Measurements from ENCODE around the gene KDM2B. TPM values are rescaled to one million over a fixed set of nuclear protein-coding genes. Genes with fewer than 3 reads are reported as not detected.
A peak's percentile ranks its signal among the peaks of the same experiment; 100 is the strongest.

KDM2B gene
- polyA plus RNA-seq, 3 donors: 9.7 to 68.1 (median 9.7) TPM

DNA sequence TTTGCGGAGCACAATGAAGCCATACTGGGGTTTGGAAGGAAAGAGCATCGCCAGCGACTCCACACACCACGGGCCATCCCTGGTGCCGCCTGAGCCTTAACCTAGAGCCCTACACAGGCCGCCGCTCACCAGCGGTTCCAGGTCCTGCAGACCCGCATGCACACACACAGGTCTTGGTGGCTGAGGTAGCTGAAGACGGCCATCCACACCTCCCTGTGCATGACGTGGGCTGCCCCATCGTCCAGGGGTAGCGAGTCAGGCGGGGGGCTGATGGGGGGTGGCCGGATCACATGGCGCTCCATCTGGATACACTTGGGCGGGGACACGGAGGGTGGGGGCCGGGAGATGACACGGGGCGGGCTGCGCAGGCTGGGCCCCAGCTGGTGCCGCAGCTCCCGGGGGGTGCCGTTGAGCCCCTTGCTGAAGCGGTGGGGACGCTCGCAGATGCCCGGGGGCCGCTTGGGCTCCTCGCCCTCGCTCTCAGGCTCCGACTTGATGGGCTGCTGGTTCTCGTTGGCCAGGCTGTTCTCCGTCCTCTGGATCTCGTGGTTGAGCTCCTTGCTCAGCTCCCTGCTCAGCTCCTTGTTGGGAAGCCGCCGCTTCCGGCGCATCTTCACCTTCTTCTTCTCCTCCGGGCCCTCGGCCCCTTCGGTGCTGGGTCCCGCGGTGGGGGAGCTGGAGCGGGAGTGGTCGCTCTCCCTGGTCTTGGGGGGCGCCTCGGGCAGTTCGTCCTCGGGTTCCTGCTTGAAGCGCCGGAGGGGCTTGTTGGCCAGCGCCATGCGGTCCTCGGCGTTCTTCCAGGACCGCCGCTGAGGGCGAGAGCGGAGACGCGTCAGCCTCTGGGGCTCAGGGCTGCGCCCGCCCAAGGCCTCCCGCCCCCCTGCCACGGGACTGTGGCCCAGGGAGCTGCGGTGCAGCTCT lies 138.5 kb downstream of the KDM2B start:
- DNase-seq: no peak
- intact Hi-C loops (cut with micrococcal nuclease): loop anchor here (5.0 kb wide), 1 partner anchor 110 kb away; no protein-coding TSS in a partner anchor
- H3K9me3 Mint-ChIP-seq: no peaks in the 10 kb centered on the region
- H3K4me3 Mint-ChIP-seq: no peak overlapping the region
- Histone ChIP-seq H3K4me3 (replicated peaks in 1 of 3; ENCODE audit: low read depth in 2 of 3, low read length in 3 of 3) (no peak overlapping the region), H3K36me3 (replicated peaks in 1 of 2; ENCODE audit: control insufficient read depth in 1 of 2, insufficient read depth in 2 of 2, low read length in 2 of 2) (peaks cover 67 to 92% of the 10 kb centered on the region in 2 donors), H4K20me1 (ENCODE audit: insufficient read depth, low read length) (peaks cover 18% of the 10 kb centered on the region), H3K79me2 (ENCODE audit: insufficient read depth, low read length) (peaks cover 16% of the 10 kb centered on the region), H3K9ac (ENCODE audit: insufficient read depth, low read length, poor library complexity, severe bottlenecking) (no peak overlapping the region), H3K27ac (ENCODE audit: low read depth in 1 of 2, low read length in 2 of 2) (peak overlapping the region in 1 of 2 donors; percentile 36), H3K27me3 (ENCODE audit: control insufficient read depth in 2 of 2, insufficient read depth in 2 of 2, low read length in 2 of 2) (no peaks in the 10 kb centered on the region), H3K9me3 (replicated peaks in 1 of 2; ENCODE audit: control insufficient read depth in 1 of 2, insufficient read depth in 1 of 2, low read length in 2 of 2) (no peaks in the 10 kb centered on the region), H2AFZ (ENCODE audit: insufficient read depth, low read depth, low read length, poor library complexity, severe bottlenecking) (no peak overlapping the region), H3K4me1 (ENCODE audit: control insufficient read depth in 1 of 2, insufficient read depth in 2 of 2, low read length in 2 of 2) (no peaks in the 10 kb centered on the region), H3K4me2 (replicated peaks; ENCODE audit: extremely low read depth, low read length, poor library complexity, severe bottlenecking) (no peak overlapping the region)
- TF ChIP-seq CTCF (IDR thresholded peaks at IDR 0.05): no peak
- peaks cover 72 to 94% of the 10 kb centered on the region in 2 donors for H3K36me3 Mint-ChIP-seq
- WGBS (ENCODE audit: insufficient coverage): 97% methylated on average over 60 of the region's 68 CpGs
- no peak overlapping the region for H3K27ac Mint-ChIP-seq
- H3K4me1 Mint-ChIP-seq: peaks cover 4% of the 10 kb centered on the region
- H3K27me3 Mint-ChIP-seq (ENCODE audit: low read depth in 3 of 3): no peaks in the 10 kb centered on the region

- intact Hi-C loops (cut with micrococcal nuclease): loop anchor here (5.0 kb wide), 1 partner anchor 109 kb away; no protein-coding TSS in a partner anchor
- Mint-ChIP-seq H3K36me3 (peaks cover 75 to 96% of the 10 kb centered on the region in 2 donors), H3K27me3 (ENCODE audit: low read depth in 3 of 3) (no peaks in the 10 kb centered on the region), H3K27ac (no peak overlapping the region), H3K4me3 (no peak overlapping the region), H3K4me1 (peaks cover 10% of the 10 kb centered on the region), H3K9me3 (peaks cover 0 to 2% (median 0%) of the 10 kb centered on the region in 7 donors)
- Histone ChIP-seq H3K36me3 (replicated peaks in 1 of 2; ENCODE audit: control insufficient read depth in 1 of 2, insufficient read depth in 2 of 2, low read length in 2 of 2) (peaks cover 70 to 86% of the 10 kb centered on the region in 2 donors), H4K20me1 (ENCODE audit: insufficient read depth, low read length) (peaks cover 18% of the 10 kb centered on the region), H3K27ac (ENCODE audit: low read depth in 1 of 2, low read length in 2 of 2) (no peak overlapping the region), H3K9me3 (replicated peaks in 1 of 2; ENCODE audit: control insufficient read depth in 1 of 2, insufficient read depth in 1 of 2, low read length in 2 of 2) (no peaks in the 10 kb centered on the region), H3K4me2 (replicated peaks; ENCODE audit: extremely low read depth, low read length, poor library complexity, severe bottlenecking) (no peak overlapping the region), H3K9ac (ENCODE audit: insufficient read depth, low read length, poor library complexity, severe bottlenecking) (no peak overlapping the region), H3K4me1 (ENCODE audit: control insufficient read depth in 1 of 2, insufficient read depth in 2 of 2, low read length in 2 of 2) (peaks cover 4 to 6% of the 10 kb centered on the region in 2 donors), H3K4me3 (replicated peaks in 1 of 3; ENCODE audit: low read depth in 2 of 3, low read length in 3 of 3) (no peak overlapping the region), H2AFZ (ENCODE audit: insufficient read depth, low read depth, low read length, poor library complexity, severe bottlenecking) (no peak overlapping the region), H3K79me2 (ENCODE audit: insufficient read depth, low read length) (peaks cover 9% of the 10 kb centered on the region), H3K27me3 (ENCODE audit: control insufficient read depth in 2 of 2, insufficient read depth in 2 of 2, low read length in 2 of 2) (no peaks in the 10 kb centered on the region)
- TF ChIP-seq CTCF (IDR thresholded peaks at IDR 0.05): no peak
- no peak for DNase-seq
- 94% methylated on average over 14 of the region's 17 CpGs for WGBS (ENCODE audit: insufficient coverage)
These were observed 139.3 kb downstream of the KDM2B start for GRCh38 chr12:121441555-121441954.

All from CD14-positive monocyte (primary cell).